H9 (cell line): ENCODE data around the gene ARHGAP24. TPM values are rescaled to one million over a fixed set of nuclear protein-coding genes. Genes with fewer than 3 reads are reported as not detected.

Experiments
- DNase-seq: peaks from one replicate; pipeline ENCODE4 v3.0.0-alpha.2; 2017
- H2AFZ ChIP-seq: one replicate; pipeline ENCODE4 v1.6.1; 2013; ENCODE audit warnings: mild to moderate bottlenecking, low read length, control low read depth, moderate library complexity
- H2AK5ac ChIP-seq: 2 replicates; pipeline ENCODE4 v1.6.1; 2013; ENCODE audit warnings: low read length, control low read depth, mixed read lengths; ENCODE audit not compliant: insufficient read length
- H2BK120ac ChIP-seq: one replicate; pipeline ENCODE4 v1.6.1; 2013; ENCODE audit warnings: low read depth, mild to moderate bottlenecking, low read length, control low read depth, inconsistent platforms; ENCODE audit not compliant: poor library complexity, severe bottlenecking
- H2BK12ac ChIP-seq: 2 replicates; pipeline ENCODE4 v1.6.1; 2013; ENCODE audit warnings: low read length, control low read depth, mixed read lengths, low read depth; ENCODE audit not compliant: insufficient read length
- H2BK15ac ChIP-seq: 2 replicates; pipeline ENCODE4 v1.6.1; 2013; ENCODE audit warnings: low read depth, low read length, control low read depth
- H2BK20ac ChIP-seq: one replicate; pipeline ENCODE4 v1.6.1; 2013; ENCODE audit warnings: low read depth, mild to moderate bottlenecking, low read length, control low read depth, inconsistent platforms; ENCODE audit not compliant: poor library complexity, severe bottlenecking
- H2BK5ac ChIP-seq: 2 replicates; pipeline ENCODE4 v1.6.1; 2013; ENCODE audit warnings: low read length, control low read depth, mixed read lengths; ENCODE audit not compliant: insufficient read length
- H3K14ac ChIP-seq: 2 replicates; pipeline ENCODE4 v1.6.1; 2013; ENCODE audit warnings: low read length, control low read depth; ENCODE audit not compliant: insufficient read depth
- H3K18ac ChIP-seq: 2 replicates; pipeline ENCODE4 v1.6.1; 2013; ENCODE audit warnings: low read depth, mild to moderate bottlenecking, mixed read lengths, low read length, control low read depth; ENCODE audit not compliant: insufficient read length
- H3K23ac ChIP-seq: 2 replicates; pipeline ENCODE4 v1.6.1; 2013; ENCODE audit warnings: low read length, control low read depth, mixed read lengths, low read depth; ENCODE audit not compliant: insufficient read length
- H3K23me2 ChIP-seq: 2 replicates; pipeline ENCODE4 v1.6.1; 2013; ENCODE audit warnings: low read depth, mild to moderate bottlenecking, mixed read lengths, low read length, control low read depth; ENCODE audit not compliant: insufficient read length, poor library complexity, severe bottlenecking
- H3K27ac ChIP-seq: 2 replicates; pipeline ENCODE4 v1.5.1; 2013; ENCODE audit warnings: low read length, control low read depth, mixed read lengths, low read depth; ENCODE audit not compliant: insufficient read length
- H3K27me3 ChIP-seq: 2 replicates; pipeline ENCODE4 v1.6.1; 2013; ENCODE audit warnings: low read length, control low read depth, inconsistent platforms; ENCODE audit not compliant: insufficient read depth
- H3K4ac ChIP-seq: 2 replicates; pipeline ENCODE4 v1.6.1; 2013; ENCODE audit warnings: low read depth, mild to moderate bottlenecking, control low read depth, inconsistent platforms, low read length, moderate library complexity
- H3K4me1 ChIP-seq: 2 replicates; pipeline ENCODE4 v1.6.1; 2013; ENCODE audit warnings: low read length, control low read depth, inconsistent platforms; ENCODE audit not compliant: insufficient read depth
- H3K4me2 ChIP-seq: 2 replicates; pipeline ENCODE4 v1.6.1; 2013; ENCODE audit warnings: low read length, control low read depth, mixed read lengths; ENCODE audit not compliant: insufficient read length, insufficient read depth
- H3K56ac ChIP-seq: 2 replicates; pipeline ENCODE4 v1.6.1; 2013; ENCODE audit warnings: low read depth, mild to moderate bottlenecking, mixed read lengths, low read length, control low read depth; ENCODE audit not compliant: insufficient read length
- H3K79me1 ChIP-seq: 2 replicates; pipeline ENCODE4 v1.6.1; 2013; ENCODE audit warnings: low read depth, mild to moderate bottlenecking, moderate library complexity, low read length, control low read depth, inconsistent platforms; ENCODE audit not compliant: insufficient read depth, poor library complexity, severe bottlenecking
- H3K79me2 ChIP-seq: 2 replicates; pipeline ENCODE4 v1.6.1; 2013; ENCODE audit warnings: low read length, control low read depth, inconsistent platforms; ENCODE audit not compliant: insufficient read depth
- H3K9ac ChIP-seq: 2 replicates; pipeline ENCODE4 v1.6.1; 2013; ENCODE audit warnings: low read length, control low read depth, mixed read lengths; ENCODE audit not compliant: insufficient read length; ENCODE audit errors: extremely low read depth
- H3K9me3 ChIP-seq: one replicate; pipeline ENCODE4 v1.6.1; 2013; ENCODE audit warnings: low read depth, low read length, inconsistent platforms; ENCODE audit not compliant: control insufficient read depth
- H3T11ph ChIP-seq: one replicate; pipeline ENCODE4 v1.6.1; 2013; ENCODE audit warnings: mild to moderate bottlenecking, low read length, control low read depth, inconsistent platforms
- H4K20me1 ChIP-seq: one replicate; pipeline ENCODE4 v1.6.1; 2013; ENCODE audit not compliant: control insufficient read depth, insufficient read length, insufficient read depth
- H4K5ac ChIP-seq: 2 replicates; pipeline ENCODE4 v1.6.1; 2013; ENCODE audit warnings: low read depth, mild to moderate bottlenecking, mixed read lengths, low read length, control low read depth; ENCODE audit not compliant: insufficient read length
- H4K8ac ChIP-seq: replicated peaks from 2 replicates; pipeline ENCODE4 v1.6.1; 2013; ENCODE audit warnings: low read length, control low read depth, mixed read lengths, low read depth; ENCODE audit not compliant: insufficient read length
- H4K91ac ChIP-seq: 2 replicates; pipeline ENCODE4 v1.6.1; 2013; ENCODE audit warnings: low read depth, mild to moderate bottlenecking, moderate library complexity, mixed read lengths, low read length, control low read depth; ENCODE audit not compliant: insufficient read length
- H3K27ac Mint-ChIP-seq, 3 experiments: 2 replicates in 2 of 3; 3 replicates in 1 of 3; pipeline ENCODE4 v1.8.0; 2020 to 2021; ENCODE audit warnings: mixed read lengths in 3 of 3, mild to moderate bottlenecking in 1 of 3, moderate library complexity in 1 of 3
- H3K27me3 Mint-ChIP-seq: 2 replicates; pipeline ENCODE4 v1.8.0; 2021; ENCODE audit warnings: low read depth, mild to moderate bottlenecking, moderate library complexity, mixed read lengths
- H3K36me3 Mint-ChIP-seq, 3 experiments: 2 replicates in 2 of 3; 3 replicates in 1 of 3; pipeline ENCODE4 v1.8.0; 2020 to 2021; ENCODE audit warnings: low read depth in 3 of 3, mixed read lengths in 3 of 3; ENCODE audit not compliant: insufficient read depth in 1 of 3
- H3K4me1 Mint-ChIP-seq, 2 experiments: 2 replicates each; pipeline ENCODE4 v1.8.0; 2020; ENCODE audit warnings: mixed read lengths in 2 of 2
- H3K4me3 Mint-ChIP-seq, 2 experiments: 2 replicates in 1 of 2; 3 replicates in 1 of 2; pipeline ENCODE4 v1.8.0; 2020 to 2021; ENCODE audit warnings: mild to moderate bottlenecking in 2 of 2, mixed read lengths in 2 of 2, moderate library complexity in 1 of 2
- H3K9me3 Mint-ChIP-seq, 2 experiments: 2 replicates in 1 of 2; 3 replicates in 1 of 2; pipeline ENCODE4 v1.8.0; 2020; ENCODE audit warnings: mild to moderate bottlenecking in 2 of 2, mixed read lengths in 2 of 2, moderate library complexity in 1 of 2
- CTCF ChIP-seq: fragments of 200-600 bp; sonication (generic); conservative IDR thresholded peaks from 3 replicates; pipeline ENCODE4 v1.8.0; 2021; ENCODE audit warnings: antibody characterized with exemption, mild to moderate bottlenecking
- WGBS: extraction: QIAGEN DNeasy Blood & Tissue Kit; methylation state at CpG from one replicate; pipeline ENCODE4 v1.1.7; 2013; ENCODE audit warnings: missing lambda C conversion rate, low lambda C conversion rate, mixed read lengths; ENCODE audit not compliant: insufficient read length; ENCODE audit errors: extremely low coverage; 5-methylcytosine and 5-hydroxymethylcytosine counted together
- total RNA-seq: library from RNA; stranded (reverse); gene quantifications from 2 replicates; pipeline ENCODE4 v1.2.1, GENCODE V29; 2021

Gene ARHGAP24
- total RNA-seq, 1 experiment from 2014 or later: 0.37 TPM

DNA sequence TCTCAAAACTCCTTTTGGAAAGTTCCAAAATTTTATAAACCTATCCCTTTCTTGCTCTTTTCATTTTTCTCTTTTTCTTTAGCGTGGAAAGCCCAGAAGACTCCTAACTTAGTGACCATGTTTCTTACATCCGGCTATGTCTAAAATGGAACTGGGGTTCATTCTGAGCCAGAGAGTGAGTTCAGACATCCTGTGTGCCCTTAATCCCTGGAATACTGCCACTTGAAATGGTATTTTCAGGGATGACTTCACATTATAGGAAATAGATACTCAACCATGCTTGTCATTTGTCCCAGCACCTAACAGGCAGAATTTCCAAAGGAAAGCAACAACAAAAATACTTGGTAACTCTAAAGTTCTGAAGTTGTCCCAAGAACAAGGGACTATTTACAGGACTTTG is 379.6 kb downstream of the ARHGAP24 start:
- no peak for TF ChIP-seq CTCF
- no peak overlapping the region for H4K5ac ChIP-seq
- H3K23me2 ChIP-seq: no peaks in the 10 kb centered on the region

More for the DNA sequence above, 379.6 kb downstream of the ARHGAP24 start:
- Histone ChIP-seq H2BK120ac (no peak overlapping the region), H4K91ac (no peak overlapping the region), H2AFZ (no peak overlapping the region), H2BK20ac (no peak overlapping the region), H4K8ac (no peak overlapping the region), H2BK15ac (no peak overlapping the region), H3K14ac (no peak overlapping the region), H3K79me1 (no peaks in the 10 kb centered on the region), H3K4me1 (no peaks in the 10 kb centered on the region), H2BK5ac (no peak overlapping the region), H3K23ac (no peak overlapping the region), H3T11ph (no peak overlapping the region), H3K9me3 (no peaks in the 10 kb centered on the region), H3K27ac (no peak overlapping the region), H3K27me3 (no peaks in the 10 kb centered on the region), H3K4ac (no peak overlapping the region), H3K4me2 (no peak overlapping the region), H3K56ac (no peak overlapping the region), H3K79me2 (no peaks in the 10 kb centered on the region), H3K18ac (no peak overlapping the region), H2BK12ac (no peak overlapping the region), H2AK5ac (no peak overlapping the region), H4K20me1 (no peaks in the 10 kb centered on the region), H3K9ac (no peak overlapping the region)
- H3K27me3 Mint-ChIP-seq: no peaks in the 10 kb centered on the region
- peaks cover 0 to 4% (median 2%) of the 10 kb centered on the region in 3 experiments; a peak in 2 of 7 replicates for H3K36me3 Mint-ChIP-seq
- no peak overlapping the region for H3K27ac Mint-ChIP-seq
- H3K4me3 Mint-ChIP-seq: no peak overlapping the region
- no CpG with 5 or more reads among the region's 2 CpGs for WGBS
- H3K4me1 Mint-ChIP-seq: no peaks in the 10 kb centered on the region; a peak in 2 of 4 replicates
- H3K9me3 Mint-ChIP-seq: peaks cover 2 to 4% of the 10 kb centered on the region in 2 experiments; a peak in 2 of 5 replicates
- DNase-seq: no peak
